GM18511 (cell line): Measurements from ENCODE around the gene IKZF3.
A peak's percentile ranks its signal among the peaks of the same experiment; 100 is the strongest.
"Not testable (repeated sequence)": the region's sequence is repeated elsewhere in the genome, so short reads cannot be mapped to it uniquely, and the experiment has no call there.

Source experiments
- ATAC-seq: cut with Tn5 transposase; IDR thresholded peaks from one replicate; pipeline ENCODE4 v1.9.1; 2021; ENCODE audit warnings: mild to moderate bottlenecking, moderate library complexity; ENCODE audit not compliant: unreplicated experiment

Gene IKZF3

DNA sequence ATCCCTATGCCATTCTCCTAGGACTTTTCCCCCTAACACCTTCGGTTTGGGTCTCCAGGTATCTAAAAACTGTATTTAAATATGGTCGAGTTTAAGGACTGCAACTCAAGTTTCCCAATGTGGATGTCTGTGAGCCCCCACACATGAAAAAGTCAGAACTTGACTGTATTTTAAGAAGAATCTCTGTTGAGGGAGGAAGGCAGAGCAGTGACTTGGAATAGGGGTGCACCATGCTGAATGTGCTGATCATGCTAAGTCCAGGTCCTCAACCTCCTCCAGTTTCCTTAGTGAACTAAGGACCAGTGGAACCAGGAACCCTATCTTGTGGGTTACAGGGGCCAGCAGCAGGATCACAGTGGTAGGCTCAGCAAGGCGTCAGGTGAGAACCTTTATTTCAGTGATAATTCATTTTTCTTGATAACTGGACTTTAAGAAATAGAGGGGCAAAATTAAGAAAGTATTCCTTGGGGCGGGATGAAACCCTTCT, 106.9 kb downstream of the IKZF3 start:
- no peak for ATAC-seq

DNA sequence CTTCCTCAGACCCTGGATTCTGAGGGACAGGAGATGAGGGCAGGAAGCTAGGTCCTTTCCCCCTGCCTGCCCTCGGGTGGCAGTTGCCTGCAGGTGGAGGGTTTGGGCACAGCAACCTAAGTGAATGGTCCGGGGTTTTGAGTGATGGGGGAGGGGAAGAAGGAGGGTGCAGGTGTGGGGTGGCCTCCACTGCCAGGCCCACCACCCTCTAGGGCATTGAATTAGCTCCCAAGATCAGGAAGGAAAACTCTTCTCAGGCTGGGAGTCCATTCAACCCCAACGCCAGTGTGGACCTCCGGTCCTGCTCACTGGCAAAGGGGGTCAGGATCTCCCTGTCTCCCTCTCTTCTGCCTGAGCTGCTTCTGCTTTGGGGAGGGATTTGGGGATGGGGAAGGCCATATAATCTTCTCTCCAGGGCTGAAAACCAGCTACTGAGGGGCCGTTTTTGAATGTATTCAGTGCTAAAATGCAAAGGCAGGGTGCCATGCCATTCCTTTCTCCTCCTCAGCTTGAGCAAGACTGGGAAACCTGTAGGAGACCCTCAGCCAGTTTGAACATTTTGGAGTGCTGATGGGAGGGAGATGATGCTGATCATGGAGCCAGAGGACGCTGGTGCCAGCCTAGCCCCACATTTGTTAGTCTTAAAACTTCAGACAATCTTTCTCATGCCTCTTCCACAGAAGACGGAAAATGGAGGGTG, 107.6 kb downstream of the IKZF3 start:
- no peak for ATAC-seq

DNA sequence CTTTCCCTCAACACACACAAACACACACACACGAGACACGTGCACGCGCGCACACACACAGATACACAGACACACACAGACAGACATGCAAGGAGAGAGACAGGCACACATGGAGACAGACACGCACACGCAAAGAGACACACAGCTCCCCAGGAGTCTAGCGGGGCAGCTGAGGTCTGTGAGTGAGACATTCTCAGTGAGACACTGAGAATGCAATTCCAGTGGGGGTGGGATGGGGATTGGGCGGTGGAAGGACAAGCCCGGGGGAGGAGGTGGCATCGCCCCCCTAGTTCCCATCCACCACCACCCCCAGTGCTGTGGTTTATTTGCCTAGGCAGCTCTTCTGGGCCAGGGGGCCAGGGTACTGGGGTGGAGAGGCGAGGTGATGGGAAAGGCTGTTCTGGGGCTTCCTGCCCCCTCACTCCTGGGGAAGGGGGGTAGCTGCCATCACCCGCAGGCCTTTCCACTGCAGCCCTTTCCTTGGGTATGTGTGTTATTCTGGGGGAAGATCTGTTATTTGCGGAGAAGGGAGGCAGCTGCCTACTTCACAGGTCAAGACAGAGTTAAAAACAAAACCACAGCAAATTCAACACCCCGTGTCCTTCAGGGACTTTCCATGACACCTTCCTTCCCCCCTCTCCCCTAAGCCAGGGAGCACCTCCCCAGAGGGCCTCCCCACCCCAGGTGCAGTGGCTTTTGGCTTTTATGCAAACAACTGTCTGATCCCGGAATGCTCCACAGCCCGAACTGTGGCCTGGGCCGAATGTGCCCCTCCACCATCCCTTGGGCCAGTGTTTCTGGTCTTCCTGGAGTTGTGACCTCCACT, 108.3 kb downstream of the IKZF3 start:
- ATAC-seq = no peak

DNA sequence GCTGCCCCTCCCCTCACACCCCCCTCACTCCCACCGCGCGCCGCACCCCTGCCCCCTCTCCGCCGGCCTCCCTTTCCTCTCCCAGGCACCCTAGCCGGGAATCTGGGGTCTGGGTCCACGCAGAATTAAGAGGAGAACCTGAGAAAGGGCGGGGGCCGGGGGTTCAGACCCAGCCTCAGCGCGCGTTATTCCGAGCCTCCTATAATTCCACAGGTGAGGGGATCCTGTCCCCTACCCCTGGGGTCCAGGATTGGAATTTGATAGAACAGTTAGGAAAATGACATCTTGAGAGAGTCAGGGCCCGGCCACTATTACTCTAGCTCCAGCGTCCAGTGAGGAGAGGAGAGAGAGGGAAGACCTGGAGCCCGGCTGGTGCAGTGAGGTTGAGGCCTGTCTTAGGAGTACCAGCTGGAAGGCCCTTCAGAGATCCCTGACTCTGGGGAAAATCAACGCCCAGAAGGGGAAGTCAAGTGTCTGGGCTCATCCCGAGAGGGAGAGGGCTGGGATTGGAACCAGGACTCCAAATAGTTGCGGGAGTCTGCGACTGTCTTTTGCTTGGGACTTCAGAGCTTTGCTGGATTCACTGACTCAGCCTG, 109.1 kb downstream of the IKZF3 start:
- no peak for ATAC-seq

DNA sequence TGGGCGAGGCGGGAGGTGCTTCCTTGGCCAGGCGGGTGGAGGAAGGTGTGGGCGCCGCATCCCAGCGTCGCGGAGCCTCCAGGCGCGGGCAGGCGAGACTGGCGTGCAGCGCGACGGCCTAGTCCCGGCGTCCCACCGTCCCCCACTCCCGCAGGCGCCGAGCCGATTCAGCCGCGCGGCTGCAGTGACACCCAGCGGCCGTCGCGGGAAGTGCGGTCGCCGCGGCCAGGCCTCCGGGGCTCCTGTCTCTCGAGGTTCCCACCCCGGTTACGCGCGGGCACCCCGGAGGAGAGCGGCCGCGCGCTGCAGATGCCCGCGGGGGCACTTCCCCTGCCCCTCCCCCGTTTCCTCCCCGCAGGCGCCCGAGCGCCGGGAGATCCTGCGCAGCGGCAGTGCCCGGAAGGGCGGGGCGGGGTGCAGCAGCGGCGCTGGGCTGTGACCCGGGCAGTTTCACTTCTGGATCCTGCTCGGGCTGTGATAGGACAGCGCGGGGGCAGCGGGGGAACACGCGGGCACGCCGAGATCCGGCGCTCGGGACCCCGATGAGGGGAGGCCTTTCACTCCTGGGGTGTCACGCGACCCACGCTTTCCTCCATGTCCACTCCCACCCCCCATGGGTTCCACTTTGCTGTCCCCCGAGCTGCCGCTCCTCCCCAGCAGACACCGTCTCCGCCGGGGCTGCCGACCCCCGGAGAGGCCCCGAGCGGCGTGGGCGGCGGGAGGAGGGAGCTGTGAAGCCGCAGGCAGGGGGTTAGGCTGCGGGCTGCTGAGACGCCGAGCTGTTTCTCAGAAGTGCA, 109.8 kb downstream of the IKZF3 start:
- ATAC-seq = peak; percentile 69

DNA sequence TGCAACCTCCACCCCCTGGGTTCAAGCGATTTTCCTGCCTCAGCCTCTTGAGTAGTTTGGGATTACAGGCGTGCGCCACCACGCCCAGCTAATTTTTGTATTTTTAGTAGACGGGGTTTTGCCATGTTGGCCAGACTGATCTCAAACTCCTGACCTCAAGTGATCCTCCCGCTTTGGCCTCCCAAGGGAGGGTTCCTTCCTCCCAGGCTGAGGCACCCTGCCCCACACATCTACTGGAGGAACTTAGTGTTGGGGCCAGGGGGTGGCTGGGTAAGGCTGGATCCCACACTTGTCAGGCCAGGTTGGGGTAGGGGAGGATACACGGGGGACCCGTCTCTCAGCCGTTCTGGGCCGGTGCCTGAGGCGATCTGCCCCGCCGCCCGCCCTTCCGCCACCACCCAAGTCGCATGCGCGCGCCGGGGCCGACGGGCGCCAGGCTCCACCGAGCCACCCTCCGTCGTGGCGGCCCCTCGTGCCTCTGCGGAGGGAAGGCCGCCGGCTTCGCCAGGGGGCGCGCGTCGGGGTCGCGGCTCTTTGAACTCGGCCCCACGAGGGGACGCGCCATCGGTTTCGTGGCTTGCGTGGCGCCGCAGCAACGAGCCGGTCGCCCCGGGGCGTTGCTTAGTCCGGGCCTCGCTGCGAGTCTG, 110.5 kb downstream of the IKZF3 start:
- ATAC-seq = peak; percentile 17

DNA sequence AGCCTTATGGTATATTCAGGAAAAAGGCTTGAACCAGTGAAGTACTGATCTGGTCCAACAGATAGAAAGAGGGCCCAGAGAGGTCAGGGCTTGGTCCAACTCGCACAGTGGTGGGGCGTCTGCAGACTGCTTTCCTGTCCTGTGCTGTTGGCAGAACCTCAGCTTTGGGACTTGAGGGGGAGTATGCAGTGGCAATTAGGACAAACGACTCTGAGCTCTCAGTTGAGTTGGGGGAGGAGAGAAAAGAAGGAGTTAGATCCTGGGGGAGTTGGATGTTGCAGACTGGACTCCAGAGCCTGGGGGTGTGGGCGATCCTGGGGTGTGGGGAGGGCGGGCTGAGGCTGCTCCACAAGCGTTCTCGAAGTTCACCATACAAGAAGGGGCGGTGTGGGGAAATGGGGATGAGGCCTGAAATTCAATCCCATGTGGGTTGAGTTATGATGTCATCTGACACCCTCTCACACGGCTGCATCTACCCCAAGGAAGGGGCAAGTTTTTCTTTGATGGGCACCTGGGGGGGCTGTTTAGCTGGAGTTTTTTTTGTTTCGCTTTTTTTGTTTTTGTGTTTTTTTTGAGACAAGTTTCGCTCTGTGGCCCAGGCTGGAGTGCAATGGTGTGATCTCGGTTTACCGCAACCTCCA, 111.8 kb downstream of the IKZF3 start:
- ATAC-seq = no peak

DNA sequence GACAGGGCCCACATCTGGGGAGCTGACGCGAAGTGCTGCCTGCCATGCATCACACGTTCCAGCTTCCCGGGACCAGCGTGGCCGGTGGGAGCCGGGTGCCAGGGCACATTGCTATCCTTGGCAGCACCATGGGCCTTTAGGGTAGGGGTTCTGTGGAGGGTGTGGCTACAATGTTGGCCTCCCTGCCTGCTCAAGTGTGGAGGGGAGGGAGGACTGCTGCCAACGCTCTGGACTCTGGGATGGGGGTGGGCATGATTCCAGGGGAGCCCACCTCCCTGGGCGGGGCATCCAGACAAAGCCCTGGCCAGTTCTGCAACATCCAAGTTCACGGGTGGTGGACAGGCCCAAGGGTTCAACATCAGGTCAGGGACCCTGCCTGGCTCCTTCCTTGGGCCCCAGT, 112.5 kb downstream of the IKZF3 start:
- ATAC-seq = no peak

DNA sequence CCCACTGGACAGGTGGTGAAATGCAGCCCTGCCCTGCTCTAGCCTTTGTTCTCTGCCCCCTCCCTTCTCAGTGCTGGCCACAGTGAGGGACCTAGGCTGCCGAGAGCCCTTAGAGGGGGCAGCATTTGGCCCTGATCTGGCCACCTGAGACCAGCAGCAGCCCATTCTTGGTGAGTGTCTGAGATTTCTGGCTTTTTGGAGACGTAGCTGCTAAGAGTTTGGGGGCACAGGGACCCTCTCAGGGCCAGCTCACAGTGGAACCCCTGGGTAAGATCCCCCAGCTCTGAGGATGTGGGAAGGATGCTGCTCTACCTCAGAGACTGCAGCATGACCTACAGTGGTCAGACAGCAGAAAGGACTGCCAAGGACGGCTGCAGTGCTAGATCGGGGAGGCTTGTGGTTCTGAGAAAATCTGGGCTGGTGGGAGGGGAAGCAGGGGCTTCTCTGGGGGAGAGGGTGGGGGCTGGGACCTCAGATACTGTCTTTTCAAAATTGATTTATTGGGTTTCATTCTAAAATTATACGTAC, 113.0 kb downstream of the IKZF3 start:
- no peak for ATAC-seq

DNA sequence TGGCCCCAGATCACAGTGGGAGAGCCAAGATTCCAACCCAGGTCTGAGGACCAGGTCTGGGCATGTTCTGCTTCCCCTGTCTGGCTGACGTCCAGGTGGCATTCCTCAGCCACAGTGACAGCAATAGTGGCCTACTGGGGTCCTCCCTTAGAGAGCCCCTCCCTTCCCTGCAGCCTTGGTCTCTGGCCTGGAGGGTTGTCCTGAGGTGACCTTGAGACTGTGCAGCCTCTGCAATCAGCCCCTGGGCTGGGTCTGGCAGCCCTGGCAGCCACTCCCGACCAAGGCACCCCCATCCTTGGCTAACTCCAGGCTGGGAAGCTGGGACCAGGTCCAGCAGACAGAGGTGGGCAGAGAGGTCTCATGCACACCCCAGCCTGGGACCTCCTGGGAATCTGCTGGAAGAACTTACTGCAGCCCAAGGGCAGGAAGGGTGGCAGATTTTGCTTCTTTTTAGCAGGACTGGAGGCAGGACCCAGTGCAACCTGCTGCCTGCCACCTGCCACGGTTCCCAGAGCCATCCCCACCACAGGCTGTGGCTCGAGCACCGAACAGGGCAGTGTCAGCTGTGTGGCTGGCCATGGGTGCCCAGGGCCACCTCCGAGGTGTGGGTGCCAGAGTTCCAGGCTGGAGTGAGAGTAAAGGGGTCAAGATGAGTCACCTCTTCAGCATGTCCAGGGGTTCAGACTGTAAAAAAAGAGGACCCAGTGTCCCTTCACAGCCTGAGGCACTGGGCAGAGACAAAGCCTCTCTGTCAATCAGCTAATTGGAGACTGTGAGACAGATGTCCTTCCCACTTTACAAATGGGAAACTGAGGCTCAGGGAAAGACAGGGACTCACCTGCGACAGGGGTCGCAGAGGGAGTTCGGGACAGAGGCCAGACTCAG, 113.7 kb downstream of the IKZF3 start:
- no peak for ATAC-seq

DNA sequence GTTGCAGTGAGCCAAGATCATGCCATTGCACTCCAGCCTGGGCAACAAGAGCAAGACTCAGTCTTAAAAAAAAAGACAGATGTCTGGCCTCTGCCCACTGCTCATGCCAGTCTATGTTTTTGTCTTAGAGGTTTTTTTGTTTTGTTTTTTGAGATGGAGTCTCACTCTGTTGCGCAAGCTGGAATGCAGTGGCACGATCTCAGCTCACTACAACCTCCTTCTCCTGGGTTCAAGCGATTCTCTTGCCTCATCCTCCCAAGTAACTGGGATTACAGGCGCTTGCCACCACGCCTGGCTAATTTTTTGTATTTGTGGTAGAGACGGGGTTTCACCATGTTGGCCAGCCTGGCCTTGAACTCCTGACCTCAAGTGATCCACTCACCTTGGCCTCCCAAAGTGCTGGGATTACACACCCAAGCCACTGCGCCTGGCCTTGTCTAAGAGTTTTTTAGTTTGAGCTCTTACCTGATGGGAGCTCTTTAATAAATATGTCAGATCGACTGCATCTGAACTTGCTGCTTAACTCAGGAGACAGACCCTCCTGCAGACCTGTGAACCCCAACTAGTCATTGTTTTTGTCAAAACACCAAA, 115.6 kb downstream of the IKZF3 start:
- ATAC-seq = not testable (repeated sequence)

DNA sequence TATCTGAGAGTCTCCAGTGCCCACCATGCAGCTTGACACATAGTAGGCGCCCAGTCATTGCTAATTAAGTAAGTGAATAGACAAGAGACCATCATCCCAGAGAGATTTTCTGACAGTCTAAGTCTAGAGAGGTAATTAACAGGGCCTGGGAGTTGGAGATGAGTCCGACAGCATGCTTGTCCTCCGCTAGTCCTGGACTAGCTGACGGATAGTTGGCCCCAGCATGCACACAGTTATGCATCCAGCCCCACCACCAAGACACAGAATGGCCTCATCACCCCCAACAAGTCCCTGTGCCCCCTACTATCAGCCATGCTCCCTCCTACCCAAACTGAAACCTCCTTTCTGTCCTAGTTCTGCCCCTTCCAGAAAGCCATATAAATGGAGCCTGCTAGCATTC, 116.4 kb downstream of the IKZF3 start:
- ATAC-seq = no peak

DNA sequence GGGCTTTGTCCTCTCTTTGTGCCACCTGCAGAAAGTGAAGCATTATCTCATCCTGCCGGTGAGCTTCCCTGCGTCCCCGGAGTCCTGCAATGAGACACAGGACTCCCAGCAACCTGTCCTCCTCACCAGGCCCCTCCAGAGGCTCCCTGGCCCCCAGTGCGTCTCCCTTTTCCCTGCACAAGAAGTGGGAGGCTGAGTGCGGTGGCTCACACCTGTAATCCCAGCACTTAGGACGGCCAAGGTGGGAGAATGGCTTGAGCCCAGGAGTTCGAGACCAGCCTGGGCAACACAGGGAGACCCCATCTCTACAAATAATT, 118.0 kb downstream of the IKZF3 start:
- no peak for ATAC-seq

DNA sequence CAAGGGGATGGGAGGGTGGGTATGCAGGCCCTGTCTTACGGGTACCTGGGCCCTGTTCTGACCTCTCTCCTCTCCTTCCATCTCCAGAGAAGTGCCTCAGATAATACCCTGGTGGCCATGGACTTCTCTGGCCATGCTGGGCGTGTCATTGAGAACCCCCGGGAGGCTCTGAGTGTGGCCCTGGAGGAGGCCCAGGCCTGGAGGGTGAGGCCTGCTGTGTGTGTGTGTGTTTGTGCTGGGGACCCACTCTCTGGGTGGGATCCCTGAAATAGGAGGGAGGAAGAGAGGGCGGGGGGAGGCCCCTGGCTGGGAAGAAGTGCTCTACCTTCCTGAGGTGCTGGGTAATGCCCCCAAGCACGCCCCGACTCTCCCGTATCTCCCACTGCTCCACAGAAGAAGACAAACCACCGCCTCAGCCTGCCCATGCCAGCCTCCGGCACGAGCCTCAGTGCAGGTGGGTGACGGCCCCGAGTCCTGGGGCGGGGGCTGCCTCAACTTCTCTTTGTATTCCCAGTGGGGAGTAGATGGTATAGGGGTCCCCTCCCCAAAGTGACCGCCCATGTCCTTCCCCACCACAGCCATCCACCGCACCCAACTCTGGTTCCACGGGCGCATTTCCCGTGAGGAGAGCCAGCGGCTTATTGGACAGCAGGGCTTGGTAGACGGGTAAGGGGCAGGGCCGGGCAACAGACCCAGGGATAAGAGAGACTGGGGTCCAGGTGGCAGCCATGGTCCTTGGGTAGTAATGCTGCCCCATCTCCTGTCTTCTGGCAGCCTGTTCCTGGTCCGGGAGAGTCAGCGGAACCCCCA, 118.6 kb downstream of the IKZF3 start:
- no peak for ATAC-seq

DNA sequence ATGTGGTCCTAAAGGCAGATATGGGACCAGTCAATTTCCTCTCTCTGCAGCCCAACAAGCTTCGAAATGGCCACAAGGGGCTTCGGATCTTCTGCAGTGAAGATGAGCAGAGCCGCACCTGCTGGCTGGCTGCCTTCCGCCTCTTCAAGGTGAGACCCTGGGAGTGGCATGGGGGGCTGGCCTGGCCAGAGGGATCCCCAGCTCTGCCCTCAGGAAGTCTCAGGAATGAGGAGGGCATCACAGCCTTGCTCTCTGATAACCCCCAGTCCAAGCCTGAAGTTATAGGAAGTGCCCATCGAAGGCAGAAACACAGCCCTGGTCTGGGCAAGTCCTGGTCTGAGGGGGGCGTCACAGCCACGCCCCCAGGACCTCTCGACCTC, 119.3 kb downstream of the IKZF3 start:
- no peak for ATAC-seq

DNA sequence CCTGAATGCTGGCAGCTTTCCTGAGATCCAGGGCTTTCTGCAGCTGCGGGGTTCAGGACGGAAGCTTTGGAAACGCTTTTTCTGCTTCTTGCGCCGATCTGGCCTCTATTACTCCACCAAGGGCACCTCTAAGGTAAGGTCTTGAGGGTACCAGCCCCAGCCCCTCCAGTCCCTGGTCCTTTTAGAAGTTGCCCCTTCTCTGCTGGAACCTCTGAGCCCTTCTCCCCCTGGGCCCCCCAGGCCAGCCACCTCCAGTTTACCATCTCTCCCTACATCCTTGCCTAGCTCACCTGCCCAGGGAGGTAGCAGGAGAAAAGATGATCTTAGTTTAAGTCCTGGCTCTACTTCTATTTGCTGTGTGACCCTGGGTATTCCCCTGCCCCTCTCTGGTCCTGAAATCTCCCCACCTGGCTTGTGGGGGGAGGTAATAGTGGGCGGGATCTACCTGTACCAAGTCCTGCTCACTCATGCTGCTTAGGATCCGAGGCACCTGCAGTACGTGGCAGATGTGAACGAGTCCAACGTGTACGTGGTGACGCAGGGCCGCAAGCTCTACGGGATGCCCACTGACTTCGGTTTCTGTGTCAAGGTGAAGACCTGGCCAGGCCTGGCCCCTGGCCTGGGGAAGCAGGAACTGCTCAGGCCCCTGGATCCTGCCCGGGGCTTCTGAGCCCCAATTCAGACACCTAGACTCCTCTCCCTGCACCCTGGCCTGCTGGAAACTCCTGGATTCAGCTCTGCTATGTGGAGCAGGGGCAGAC, 119.9 kb downstream of the IKZF3 start:
- ATAC-seq = no peak

DNA sequence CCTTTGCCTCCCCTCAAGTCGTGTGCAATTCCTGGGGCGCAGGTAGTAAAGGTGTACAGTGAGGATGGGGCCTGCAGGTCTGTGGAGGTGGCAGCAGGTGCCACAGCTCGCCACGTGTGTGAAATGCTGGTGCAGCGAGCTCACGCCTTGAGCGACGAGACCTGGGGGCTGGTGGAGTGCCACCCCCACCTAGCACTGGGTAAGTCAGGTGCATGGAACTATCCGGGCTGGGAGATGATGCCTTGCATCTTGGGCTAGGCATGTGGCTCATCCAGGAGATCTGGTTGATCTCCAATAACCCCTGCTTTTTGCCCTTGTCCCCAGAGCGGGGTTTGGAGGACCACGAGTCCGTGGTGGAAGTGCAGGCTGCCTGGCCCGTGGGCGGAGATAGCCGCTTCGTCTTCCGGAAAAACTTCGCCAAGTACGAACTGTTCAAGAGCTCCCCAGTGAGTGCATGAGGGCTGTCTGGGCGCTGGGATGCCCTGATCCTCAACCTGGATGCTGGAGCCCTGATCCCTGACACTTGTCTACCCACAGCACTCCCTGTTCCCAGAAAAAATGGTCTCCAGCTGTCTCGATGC, 121.2 kb downstream of the IKZF3 start:
- no peak for ATAC-seq
